HG03064 (cell line): ENCODE data around the gene SEMA4A.
"Not testable (repeated sequence)": the region's sequence is repeated elsewhere in the genome, so short reads cannot be mapped to it uniquely, and the experiment has no call there.

Source experiments
- ATAC-seq: cut with Tn5 transposase; IDR thresholded peaks from one replicate; pipeline ENCODE4 v1.9.1; 2021; ENCODE audit warnings: low read depth; ENCODE audit not compliant: unreplicated experiment

SEMA4A gene

DNA sequence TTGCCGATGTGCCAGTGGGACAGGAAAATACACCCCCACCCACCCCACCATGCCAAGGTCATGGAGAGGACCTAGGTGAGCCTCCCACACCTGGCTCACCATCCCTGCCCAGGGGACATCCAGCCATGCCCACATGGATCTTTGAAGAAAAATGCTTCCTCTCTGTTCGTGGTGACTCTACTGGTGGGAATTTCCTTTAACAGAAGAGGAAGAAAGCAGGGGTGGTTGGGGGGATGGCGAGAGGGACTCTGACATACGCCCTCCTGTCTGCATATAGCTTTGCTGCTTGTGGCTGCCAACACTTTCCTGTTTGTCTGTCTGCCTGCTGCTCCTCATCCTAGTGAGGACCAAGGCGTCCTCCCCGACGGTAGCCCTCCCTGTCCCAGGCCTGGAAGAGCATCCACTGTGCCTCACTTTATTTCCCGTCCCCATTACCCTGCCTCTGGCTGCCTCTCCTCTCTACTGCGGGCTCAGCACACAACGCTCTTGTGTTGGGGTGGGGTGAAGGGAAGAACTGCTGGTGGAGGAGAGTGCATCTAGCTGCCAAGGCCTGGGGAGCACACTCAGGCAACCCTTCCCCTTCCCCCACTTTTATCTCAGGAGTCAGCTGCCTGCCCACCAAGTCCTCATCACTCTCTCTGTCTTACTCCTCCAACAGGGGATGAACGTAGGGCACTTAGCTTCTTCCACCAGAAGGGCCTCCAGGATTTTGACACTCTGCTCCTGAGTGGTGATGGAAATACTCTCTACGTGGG lies 2.5 kb downstream of the SEMA4A start:
- ATAC-seq = no peak

DNA sequence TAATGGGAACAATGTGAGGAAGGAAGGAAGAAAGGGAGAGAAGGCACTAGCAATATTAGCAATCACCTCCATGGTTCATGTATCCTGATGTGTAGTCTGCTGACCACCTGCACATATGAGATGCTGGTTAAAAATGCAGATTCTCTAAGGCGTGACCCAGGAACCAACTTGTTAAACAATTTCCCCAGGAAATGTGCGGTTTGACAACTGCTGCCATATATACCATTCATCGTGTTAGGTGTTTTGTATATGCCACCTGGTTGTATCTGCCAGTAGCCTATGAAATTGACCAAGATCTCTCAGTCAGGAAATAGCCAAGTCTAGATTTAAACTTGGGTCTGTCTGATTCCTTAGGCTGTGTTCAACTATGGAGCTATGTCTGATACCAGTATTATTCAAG lies 4.1 kb downstream of the SEMA4A start:
- ATAC-seq = no peak

DNA sequence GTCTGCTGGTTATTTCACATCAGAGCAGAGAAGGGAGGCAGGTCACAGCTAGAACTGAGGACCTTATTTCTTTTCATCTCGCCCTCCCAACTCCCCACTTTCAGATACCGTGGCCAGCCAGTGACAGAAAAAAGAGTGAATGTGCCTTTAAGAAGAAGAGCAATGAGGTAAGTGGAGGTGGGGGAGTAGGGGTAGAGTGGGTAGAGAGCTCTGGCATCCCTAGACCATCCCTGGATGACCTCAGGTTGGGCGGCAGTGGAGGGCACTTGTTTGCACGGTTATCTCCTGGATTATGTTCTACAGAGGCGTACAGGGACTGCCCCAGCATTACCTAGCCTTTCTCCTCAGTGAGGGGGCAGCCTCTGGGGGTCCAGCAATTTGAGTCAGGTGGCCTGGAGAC lies 4.6 kb downstream of the SEMA4A start:
- ATAC-seq = no peak

DNA sequence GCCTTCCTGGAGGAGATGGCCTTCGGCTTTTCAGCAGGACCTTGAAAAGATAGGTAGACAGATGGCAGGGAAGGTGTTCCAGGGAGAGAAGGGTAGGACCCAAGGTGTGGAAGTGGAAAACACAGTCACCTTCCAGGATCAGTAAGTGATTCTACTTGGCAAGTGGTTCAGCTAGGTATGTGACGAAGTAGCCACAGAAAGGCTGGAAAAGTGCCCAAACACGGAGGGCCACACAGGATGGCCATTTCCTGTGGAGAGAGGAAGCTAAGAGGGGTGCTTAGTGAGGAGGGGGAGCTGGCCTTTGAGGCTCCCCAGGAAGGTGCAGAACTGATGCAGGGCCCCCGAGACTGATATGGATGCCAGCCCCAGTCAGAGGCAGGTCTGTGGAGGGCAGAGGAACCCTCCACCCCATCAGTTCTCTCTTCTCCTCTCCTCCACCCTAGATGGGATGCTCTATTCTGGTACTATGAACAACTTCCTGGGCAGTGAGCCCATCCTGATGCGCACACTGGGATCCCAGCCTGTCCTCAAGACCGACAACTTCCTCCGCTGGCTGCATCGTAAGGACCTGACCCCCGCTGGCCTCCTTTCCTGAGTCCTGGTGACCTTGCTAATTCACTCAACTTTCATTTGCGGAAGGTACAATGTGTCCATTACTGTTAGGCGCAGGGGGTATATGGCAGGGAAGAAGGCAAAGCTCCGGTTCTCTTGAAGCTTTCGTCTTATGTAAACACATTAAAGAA lies 6.8 kb downstream of the SEMA4A start:
- ATAC-seq = no peak

DNA sequence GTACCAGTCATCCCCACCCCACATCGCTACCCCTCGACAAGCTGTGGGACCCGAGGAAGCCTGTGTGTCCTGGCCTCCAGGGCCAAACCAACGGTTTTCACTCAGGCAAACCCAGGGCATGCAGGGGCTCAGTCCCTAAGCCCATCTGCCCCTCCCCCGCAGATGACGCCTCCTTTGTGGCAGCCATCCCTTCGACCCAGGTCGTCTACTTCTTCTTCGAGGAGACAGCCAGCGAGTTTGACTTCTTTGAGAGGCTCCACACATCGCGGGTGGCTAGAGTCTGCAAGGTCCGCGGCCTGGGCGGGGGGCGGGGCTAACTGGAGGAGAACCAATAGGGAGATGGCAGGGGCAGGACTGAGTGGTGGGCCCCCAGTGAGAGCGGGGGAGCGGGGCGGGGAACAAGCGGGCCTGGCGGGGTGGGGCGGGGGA lies 7.4 kb downstream of the SEMA4A start:
- ATAC-seq = no peak

DNA sequence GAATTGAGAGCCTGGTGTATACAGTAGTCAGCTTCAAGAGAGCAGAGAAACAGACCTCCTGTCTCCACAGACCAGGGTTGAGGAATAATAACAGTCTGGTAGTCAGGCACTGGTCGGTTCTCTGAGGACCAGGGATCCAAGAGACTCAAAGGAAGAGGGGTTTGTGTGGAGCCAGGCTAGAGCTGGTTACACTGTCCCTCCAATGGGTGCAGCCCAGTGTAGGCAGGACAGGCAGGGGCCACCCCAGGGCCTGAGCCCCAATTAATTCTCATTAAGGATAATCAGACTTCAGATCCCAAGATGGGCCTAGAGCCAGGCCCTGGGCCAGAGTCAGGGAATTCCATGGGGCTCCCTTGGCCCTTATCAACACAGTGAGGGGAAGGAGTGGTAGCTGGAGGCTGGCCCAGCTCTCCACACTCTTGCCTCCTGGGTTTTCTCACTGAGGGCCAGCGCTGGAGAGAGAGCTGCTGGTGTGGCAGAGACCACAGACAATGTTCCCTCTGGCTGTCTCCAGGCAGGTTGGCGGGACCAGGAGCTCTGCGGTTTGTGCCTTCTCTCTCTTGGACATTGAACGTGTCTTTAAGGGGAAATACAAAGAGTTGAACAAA lies 9.1 kb downstream of the SEMA4A start:
- no peak for ATAC-seq

DNA sequence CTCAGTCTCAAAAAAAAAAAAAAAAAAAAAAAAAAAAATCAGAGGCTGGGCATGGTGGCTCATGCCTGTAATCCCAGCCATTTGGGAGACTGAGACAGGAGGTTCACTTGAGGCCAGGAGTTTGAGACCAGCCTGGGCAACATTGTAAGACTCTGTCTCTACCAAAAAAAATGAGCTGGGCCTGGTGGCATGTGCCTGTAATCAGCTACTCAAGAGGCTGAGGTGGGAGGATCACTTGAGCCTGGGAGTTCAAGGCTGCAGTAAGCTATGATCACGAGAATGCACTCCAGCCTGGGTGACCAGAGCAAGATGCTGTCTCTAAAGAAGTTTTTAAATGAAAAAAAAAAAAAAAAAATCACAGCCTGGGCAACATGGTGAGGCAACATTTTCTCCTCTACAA lies 10.3 kb downstream of the SEMA4A start:
- no peak for ATAC-seq

DNA sequence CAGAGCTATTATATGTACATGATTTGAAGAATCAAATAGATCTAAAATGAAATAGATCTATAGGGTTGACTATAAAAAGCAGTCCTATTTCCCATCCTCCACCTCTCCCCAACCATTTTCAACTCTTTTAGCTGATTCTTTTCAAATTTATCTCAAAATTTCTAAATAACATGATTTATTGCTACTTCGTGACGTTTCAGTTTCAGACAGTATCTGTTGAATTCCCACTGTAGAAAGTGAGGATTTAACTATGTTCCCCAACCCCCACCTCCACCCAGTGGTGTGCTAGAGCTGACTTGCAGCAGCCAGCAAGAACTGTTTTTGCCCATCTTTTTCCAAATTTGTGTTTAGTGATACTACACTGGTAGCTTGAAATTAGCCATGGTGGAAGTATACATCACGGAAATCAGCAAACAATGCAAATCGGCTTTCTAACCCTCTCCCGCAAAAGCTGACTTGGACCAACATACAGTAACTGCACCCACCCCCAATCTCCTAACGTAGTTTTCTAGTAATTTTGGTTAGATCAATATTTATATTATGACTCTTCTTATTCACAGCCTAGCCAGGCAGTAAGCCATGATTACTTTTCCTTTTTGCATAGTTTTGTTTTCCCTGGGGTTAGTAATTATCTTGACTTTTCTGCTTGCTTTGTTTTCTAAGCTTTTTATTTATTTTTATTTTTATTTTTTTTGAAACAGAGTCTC lies 10.9 kb downstream of the SEMA4A start:
- no peak for ATAC-seq

DNA sequence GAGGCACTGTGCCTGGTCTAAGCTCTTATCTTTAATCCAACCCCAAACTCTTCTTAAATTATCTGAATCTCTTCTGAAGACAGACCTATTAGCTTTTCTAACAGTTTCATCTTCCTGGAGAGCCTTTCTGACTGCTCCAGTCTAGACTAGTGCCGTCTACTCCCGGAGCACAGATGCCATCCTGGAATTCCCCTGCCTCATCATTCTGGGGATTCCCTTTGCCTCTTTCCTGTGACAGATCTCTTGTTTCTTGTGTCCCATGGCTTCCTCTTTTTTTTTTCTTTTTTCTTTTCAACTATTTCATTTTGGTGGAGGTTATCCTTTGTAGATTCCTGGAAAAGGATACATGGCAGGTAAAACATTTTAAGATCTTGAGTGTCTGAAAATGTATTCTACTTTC lies 11.7 kb downstream of the SEMA4A start:
- ATAC-seq = no peak

DNA sequence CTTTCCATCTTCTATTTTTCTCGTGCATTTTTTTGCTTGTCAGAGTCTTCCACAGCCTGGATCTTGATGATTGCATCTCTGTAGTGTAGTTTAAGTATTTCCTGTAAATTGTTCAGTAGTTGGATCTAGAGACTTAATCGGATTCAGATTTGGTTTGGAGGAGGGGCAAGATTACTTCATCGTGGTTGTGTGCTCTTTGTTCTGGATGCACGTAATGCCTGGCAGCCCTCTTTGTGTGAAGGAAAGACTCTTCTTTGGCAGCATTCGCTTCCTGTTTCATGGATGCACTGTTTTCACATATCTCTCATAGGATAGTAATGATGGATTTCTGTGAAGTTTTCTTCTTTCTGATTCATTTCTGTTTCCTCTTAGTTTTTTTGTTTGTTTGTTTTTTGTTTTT lies 14.2 kb downstream of the SEMA4A start:
- no peak for ATAC-seq

DNA sequence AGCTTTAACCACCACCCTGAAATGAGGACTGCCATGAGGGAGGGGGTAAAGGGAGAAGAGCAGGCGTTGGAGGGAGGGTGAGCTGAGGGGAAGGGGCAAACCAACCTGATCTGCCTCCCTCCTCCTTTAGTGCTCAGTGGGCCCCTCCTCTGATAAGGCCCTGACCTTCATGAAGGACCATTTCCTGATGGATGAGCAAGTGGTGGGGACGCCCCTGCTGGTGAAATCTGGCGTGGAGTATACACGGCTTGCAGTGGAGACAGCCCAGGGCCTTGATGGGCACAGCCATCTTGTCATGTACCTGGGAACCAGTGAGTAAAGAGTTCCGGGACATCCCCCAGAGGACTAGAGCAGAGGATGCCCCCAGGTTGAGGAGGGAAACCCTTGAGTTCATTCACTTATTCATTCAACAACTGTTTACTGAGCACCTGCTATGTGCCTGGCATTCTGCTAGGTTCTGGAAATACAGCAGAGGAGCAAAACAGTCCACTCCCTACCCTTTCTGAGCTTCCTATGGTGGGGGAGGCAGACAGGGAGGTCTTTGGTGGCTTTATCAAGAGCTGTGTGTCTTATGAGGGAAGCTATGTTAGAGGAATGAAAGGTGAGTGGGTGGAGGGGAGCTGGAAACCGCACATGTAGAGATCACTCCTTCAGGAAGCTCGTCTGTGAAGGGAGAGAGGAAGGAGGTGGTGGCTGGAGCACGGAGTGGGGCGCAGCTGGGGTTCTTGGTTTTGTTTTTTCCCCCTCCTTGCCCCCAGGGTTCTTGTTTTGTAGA lies 19.5 kb downstream of the SEMA4A start:
- no peak for ATAC-seq

DNA sequence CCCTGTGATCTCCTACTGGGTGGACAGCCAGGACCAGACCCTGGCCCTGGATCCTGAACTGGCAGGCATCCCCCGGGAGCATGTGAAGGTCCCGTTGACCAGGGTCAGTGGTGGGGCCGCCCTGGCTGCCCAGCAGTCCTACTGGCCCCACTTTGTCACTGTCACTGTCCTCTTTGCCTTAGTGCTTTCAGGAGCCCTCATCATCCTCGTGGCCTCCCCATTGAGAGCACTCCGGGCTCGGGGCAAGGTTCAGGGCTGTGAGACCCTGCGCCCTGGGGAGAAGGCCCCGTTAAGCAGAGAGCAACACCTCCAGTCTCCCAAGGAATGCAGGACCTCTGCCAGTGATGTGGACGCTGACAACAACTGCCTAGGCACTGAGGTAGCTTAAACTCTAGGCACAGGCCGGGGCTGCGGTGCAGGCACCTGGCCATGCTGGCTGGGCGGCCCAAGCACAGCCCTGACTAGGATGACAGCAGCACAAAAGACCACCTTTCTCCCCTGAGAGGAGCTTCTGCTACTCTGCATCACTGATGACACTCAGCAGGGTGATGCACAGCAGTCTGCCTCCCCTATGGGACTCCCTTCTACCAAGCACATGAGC lies 23.3 kb downstream of the SEMA4A start:
- no peak for ATAC-seq

DNA sequence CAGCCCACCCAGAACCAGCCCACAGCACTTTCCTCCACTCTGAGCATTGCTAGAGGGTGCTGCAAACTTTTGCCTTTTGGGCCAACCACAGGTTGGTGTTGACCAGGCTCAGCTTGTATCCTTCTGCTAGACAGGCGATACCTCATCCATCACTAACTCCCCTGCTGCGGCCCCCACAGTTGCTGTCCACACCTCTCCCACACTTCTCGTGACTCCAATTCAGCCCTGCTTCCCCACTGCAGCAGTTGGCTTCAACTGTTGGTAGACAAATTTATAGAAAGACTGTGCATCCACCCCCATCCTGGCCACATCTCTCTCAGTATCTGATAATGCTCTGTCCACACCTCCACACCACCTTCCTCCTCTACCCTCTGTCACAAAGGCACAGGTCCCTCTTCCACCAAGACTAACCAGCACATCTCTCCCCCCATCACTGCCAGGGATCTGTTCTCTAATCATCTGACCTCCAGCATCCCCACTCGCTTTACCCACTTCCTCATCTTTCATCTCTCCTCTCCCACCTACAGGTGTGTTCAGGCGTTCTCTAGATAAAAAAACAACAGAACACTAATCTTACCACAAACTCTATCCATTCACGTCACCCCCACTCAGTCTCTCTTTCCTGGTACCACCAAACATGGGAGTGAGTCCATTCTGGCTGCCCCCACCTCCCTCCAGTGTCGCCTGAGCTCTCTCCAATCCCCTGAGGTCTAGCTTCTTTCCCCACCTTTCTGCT lies 24.7 kb downstream of the SEMA4A start:
- no peak for ATAC-seq

DNA sequence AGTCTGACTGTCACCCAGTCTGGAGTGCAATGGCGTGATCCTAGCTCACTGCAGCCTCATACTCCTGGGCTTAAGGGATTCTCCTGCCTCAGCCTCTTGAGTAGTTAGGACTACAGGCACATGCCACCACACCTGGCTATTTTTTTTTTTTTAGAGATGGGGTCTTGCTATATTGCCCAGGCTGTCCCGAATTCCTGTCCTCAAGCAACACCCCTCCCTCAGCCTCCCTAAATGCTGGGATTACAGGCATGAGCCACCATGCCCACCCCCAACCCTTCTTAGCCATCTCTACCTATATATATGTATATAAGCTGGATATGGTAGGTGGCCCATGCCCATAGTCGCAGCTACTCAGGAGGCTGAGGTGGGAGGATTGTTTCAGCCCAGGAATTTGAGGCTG lies 27.1 kb downstream of the SEMA4A start:
- no peak for ATAC-seq

DNA sequence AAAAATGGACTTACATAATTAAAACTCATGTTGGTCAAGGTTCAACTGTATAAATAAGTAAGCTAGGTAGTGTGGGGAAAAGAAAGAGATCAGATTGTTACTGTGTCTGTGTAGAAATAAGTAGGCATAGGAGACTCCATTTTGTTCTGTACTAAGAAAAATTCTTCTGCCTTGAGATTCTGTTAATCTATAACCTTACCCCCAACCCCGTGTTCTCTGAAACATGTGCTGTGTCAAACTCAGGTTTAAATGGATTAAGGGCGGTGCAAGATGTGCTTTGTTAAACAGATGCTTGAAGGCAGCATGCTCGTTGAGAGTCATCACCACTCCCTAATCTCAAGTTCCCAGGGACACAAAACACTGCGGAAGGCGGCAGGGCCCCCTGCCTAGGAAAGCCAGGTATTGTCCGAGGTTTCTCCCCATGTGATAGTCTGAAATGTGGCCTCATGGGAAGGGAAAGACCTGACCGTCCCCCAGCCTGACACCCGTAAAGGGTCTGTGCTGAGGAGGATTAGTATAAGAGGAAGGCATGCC lies 28.1 kb downstream of the SEMA4A start:
- ATAC-seq = not testable (repeated sequence)

DNA sequence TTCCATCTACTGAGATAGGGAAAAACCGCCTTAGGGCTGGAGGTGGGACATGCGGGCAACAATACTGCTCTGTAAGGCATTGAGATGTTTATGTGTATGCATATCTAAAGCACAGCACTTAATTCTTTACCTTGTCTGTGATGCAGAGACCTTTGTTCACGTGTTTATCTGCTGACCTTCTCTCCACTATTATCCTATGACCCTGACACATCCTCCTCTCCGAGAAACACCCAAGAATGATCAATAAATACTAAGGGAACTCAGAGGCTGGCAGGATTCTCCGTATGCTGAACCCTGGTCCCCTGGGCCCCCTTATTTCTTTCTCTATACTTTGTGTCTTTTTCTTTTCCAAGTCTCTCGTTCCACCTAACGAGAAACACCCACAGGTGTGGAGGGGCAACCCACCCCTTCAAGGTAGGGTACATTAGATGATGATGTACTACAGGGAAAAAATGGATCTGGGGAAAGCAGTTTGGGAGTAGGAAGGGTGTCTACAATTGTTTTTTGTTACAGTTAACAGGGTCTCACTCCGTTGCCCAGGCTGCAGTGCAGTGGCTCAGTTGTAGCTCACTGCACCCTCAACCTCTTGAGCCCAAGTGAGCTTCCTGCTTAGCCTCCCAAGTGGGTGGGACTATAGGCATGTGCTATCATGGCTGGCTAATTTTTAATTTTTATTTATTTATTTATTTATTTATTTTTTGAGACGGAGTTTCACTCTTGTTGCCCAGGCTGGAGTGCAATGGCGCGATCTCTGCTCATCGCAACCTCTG lies 28.8 kb downstream of the SEMA4A start:
- not testable (repeated sequence) for ATAC-seq

DNA sequence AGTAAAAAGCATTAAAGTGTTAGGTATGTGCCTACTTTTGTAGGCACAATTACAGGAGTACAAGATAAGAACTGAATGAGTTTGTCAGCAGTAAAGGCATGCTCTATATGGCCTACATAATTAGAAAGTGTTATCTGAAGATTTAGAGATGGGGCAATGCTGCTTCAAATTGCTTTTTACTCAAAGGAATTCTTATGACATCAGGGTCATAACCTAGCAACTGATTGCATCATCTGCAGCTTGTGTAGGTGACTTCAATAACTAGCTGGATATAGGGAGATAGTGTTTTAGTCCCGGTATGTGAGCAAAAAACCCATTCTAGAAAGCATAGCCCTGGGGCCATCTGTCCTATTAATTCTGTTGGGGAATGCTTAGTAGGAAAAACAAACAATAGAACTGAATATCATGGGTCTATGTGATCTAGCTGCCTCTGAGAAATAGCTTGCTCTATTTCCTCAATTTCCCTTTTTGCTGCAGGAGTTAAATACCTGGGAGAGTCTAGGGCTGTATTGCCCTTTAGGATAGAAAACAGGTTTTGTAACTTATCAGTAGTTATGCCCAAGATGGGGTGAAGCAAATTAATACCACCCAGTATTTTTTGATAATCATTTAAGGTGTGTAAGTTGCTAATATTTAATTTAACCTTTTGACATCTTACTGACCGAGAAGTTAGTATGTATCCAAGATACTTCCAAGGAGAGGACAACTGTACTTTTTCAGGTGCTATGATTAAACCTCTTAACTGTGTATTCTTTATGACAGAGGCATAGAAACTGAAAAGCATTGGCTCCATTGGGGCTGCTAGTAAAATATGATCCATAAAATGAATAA lies 33.2 kb downstream of the SEMA4A start:
- ATAC-seq = not testable (repeated sequence)
